Right forelimb (tissue), 1 donor: ENCODE measurements around the gene CENPP.

Experiments
- DNase-seq: peaks from one replicate; pipeline ENCODE4 v3.0.0-alpha.2; 2018

CENPP gene

GRCh38 chr9:92603100-92603499, 277.3 kb downstream of the CENPP start:
- DNase-seq, result no peak

- no peak for DNase-seq
Measured at GRCh38 chr9:92603990-92604389, 278.2 kb downstream of the CENPP start.

GRCh38 chr9:92605224-92605623, 279.5 kb downstream of the CENPP start:
- no peak for DNase-seq

GRCh38 chr9:92607088-92607487, 281.3 kb downstream of the CENPP start:
- no peak for DNase-seq

- peak; percentile 72 for DNase-seq
Measured at GRCh38 chr9:92607773-92608172, 282.0 kb downstream of the CENPP start.

GRCh38 chr9:92608241-92608908, 282.6 kb downstream of the CENPP start:
- DNase-seq, result no peak

- peak; percentile 77 for DNase-seq
Measured at GRCh38 chr9:92608909-92609445, 283.2 kb downstream of the CENPP start.

GRCh38 chr9:92610470-92611420, 285.0 kb downstream of the CENPP start:
- DNase-seq, result no peak

GRCh38 chr9:92611621-92612285, 286.0 kb downstream of the CENPP start:
- no peak for DNase-seq

- no peak for DNase-seq
Measured at GRCh38 chr9:92612292-92612691, 286.5 kb downstream of the CENPP start.

GRCh38 chr9:92612816-92613215, 287.1 kb downstream of the CENPP start:
- DNase-seq, result no peak

- no peak for DNase-seq
Measured at GRCh38 chr9:92613268-92614122, 287.7 kb downstream of the CENPP start.

GRCh38 chr9:92614123-92614510, 288.4 kb downstream of the CENPP start:
- DNase-seq, result no peak

- no peak for DNase-seq
Measured at GRCh38 chr9:92614763-92615461, 289.2 kb downstream of the CENPP start.

GRCh38 chr9:92615790-92616189, 290.0 kb downstream of the CENPP start:
- no peak for DNase-seq

- no peak for DNase-seq
Measured at GRCh38 chr9:92616199-92616641, 290.5 kb downstream of the CENPP start.

GRCh38 chr9:92616655-92617111, 290.9 kb downstream of the CENPP start:
- no peak for DNase-seq

- no peak for DNase-seq
Measured at GRCh38 chr9:92617195-92617813, 291.6 kb downstream of the CENPP start.

GRCh38 chr9:92617951-92618510, 292.3 kb downstream of the CENPP start:
- DNase-seq, result no peak

GRCh38 chr9:92618633-92619225, 293.0 kb downstream of the CENPP start:
- DNase-seq, result no peak
